Brain microvascular endothelial cell (primary cell): ENCODE data around the gene PTPRO.

Experiments used
- DNase-seq: peaks from one replicate; pipeline ENCODE4 v3.0.0-alpha.2; 2020
- H3K27ac ChIP-seq: fragments of 250-450 bp; sonication (Bioruptor Pico); 2 replicates; pipeline ENCODE4 v1.5.1; 2020; ENCODE audit warnings: mild to moderate bottlenecking, moderate library complexity
- H3K27me3 ChIP-seq: fragments of 250-450 bp; sonication (Bioruptor Pico); replicated peaks from 2 replicates; pipeline ENCODE4 v1.5.1; 2020; ENCODE audit warnings: mild to moderate bottlenecking
- H3K36me3 ChIP-seq: fragments of 250-450 bp; sonication (Bioruptor Pico); replicated peaks from 2 replicates; pipeline ENCODE4 v1.5.1; 2020; ENCODE audit warnings: mild to moderate bottlenecking
- H3K4me3 ChIP-seq: 2 replicates; pipeline ENCODE4 v1.5.1; 2011; ENCODE audit warnings: low read depth, mild to moderate bottlenecking, control low read depth, low read length, moderate library complexity
- in situ Hi-C: cut with HindIII; loops from 2 replicates; pipeline ENCODE4 v1.10.0; 2017; ENCODE audit warnings: low sequenced_read_pairs, low pct_ligation_motif_present
- TF ChIP-seq, protein P1 (sequence below): IDR thresholded peaks from 2 replicates; pipeline ENCODE4 v1.5.1; 2011; ENCODE audit warnings: low read depth, mild to moderate bottlenecking, moderate library complexity, low read length, control low read depth, inconsistent platforms; ENCODE audit errors: missing control alignments

Gene PTPRO

DNA sequence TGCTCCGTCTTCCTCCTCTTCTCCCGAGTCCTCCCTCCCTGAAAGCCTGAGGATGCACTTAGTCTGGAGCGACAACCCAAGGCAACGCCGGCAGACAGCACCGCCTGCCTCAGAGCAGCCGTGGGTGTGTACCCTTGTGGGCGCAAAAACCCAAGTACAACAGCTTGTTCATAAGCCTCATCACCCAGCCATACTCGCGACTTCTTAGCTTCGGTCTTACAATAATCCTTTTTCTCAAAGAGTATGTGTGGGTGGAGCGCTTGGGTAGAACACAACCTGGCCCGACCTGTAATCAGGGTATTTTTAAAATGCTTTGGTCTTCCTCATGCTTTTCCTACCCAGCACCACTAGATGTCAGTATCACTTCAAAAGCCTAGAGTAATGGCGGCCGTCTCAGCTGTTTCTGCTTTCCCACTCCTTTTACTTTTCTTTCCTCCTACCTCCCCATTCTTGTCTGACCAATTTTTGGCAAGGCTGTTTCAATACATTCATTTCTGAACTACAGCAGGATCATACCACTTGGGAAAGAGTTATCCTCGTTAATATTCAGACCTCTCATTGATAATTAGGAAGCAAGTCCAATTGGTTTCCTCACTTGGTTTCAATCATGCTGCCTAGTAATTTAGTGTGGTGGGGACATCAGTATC lies 268.0 kb downstream of the PTPRO start:
- no peaks in the 10 kb centered on the region for H3K36me3 ChIP-seq
- in situ Hi-C loops = no loop called here
- TF ChIP-seq, protein P1, sequence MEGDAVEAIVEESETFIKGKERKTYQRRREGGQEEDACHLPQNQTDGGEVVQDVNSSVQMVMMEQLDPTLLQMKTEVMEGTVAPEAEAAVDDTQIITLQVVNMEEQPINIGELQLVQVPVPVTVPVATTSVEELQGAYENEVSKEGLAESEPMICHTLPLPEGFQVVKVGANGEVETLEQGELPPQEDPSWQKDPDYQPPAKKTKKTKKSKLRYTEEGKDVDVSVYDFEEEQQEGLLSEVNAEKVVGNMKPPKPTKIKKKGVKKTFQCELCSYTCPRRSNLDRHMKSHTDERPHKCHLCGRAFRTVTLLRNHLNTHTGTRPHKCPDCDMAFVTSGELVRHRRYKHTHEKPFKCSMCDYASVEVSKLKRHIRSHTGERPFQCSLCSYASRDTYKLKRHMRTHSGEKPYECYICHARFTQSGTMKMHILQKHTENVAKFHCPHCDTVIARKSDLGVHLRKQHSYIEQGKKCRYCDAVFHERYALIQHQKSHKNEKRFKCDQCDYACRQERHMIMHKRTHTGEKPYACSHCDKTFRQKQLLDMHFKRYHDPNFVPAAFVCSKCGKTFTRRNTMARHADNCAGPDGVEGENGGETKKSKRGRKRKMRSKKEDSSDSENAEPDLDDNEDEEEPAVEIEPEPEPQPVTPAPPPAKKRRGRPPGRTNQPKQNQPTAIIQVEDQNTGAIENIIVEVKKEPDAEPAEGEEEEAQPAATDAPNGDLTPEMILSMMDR = peak; percentile 88
- DNase-seq = peak; percentile 67
- peak overlapping the region; percentile 57 for H3K4me3 ChIP-seq
- no peaks in the 10 kb centered on the region for H3K27me3 ChIP-seq
- peak overlapping the region; percentile 77 for H3K27ac ChIP-seq

DNA sequence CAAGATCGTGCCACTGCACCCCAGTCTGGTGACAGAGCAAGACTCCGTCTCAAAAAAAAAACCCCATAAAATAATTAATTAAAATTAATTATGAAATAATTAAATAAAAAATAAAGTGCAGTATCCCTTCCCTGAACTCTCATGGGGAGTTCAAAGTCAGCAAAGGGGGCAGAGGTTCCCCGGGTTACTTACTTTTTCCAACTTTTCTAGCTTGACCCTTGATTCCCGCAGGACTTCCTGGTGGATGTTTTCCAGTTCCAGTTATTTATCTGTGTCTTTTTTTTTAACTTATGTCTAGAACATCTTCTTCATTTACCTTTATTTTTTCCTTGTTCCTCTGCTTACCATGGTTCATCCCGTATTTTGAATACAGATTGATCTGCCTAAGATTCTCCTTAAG lies 269.5 kb downstream of the PTPRO start:
- in situ Hi-C loops = no loop called here
- no peaks in the 10 kb centered on the region for H3K36me3 ChIP-seq
- no peak overlapping the region for H3K4me3 ChIP-seq
- TF ChIP-seq, protein P1 = no peak
- DNase-seq = no peak
- no peaks in the 10 kb centered on the region for H3K27me3 ChIP-seq
- H3K27ac ChIP-seq = no peak overlapping the region

DNA sequence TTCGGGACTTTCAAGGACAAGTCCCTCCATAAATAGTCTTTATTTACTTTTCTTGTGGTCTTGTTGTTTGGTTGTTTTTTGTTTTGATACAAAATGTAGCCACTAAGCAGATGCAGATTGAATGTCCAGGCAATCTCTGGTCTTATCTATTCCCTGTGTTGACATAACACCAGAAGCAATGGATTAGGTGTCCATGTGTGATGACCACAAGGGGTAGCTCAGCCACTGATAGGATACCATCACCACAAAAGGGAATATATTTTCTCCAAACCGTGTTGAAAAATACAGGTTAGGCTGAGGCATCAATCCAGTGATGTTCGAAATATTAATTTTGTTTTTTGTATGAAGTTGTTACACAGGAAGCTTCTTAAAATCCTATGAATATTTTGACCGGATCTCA lies 270.6 kb downstream of the PTPRO start:
- TF ChIP-seq, protein P1 = peak; percentile 43
- in situ Hi-C loops = no loop called here
- H3K27ac ChIP-seq = no peak overlapping the region
- DNase-seq = no peak
- H3K4me3 ChIP-seq = no peak overlapping the region
- no peaks in the 10 kb centered on the region for H3K27me3 ChIP-seq
- no peaks in the 10 kb centered on the region for H3K36me3 ChIP-seq

DNA sequence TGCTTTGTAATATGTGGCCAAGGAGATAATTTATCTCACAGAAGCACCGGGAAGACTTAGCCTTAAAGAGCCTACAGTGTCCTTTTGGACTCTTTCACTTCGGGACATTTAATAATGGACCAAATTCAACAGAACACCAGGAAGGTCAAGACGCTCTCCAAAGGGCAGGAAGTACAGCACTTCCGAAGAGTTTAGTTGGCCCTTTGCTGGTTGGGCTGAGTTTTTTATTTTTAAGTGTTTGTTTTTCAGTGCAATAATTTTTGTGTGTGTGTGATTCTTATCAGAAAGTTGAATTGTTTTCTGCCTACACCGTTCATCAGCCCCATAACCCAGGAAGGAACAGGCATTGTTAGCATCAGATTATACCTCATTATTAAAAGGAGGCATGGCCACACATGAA lies 273.9 kb downstream of the PTPRO start:
- no peaks in the 10 kb centered on the region for H3K36me3 ChIP-seq
- H3K27me3 ChIP-seq = no peaks in the 10 kb centered on the region
- H3K4me3 ChIP-seq = no peak overlapping the region
- in situ Hi-C loops = no loop called here
- H3K27ac ChIP-seq = no peak overlapping the region
- DNase-seq = no peak
- TF ChIP-seq, protein P1 = no peak

DNA sequence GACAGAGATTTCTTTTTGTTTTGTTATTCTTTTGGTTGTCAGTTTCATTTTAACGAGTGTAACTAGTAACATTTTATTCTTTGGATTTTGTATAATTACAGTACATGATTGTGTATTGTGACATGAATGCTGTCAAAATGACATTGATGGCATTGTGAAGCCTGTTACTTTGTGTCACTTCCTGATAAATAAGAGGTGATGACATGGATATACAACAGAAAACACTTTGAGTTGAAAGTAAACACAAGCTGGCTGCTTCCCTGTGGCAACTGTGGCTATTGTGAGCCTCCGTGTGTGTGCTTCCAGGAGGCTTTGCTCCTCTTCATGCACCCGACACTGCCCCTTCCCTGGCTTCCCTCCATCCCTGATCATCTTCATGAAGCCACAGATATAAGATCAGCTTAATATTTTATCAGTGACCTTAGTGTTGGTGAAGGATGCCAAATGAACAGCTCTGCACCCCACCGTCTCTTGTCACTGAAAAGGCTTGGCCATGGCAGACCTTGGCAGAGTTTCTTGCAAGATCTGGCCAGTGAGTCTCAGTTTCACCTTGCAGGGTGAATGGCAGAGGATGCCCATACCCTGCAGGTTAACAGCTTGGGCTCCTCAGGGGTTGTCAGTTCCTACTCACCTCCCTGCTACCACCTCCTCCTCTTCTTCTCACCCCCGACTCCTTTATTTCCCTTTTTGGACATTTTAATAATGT lies 275.0 kb downstream of the PTPRO start:
- Histone ChIP-seq H3K36me3 (no peaks in the 10 kb centered on the region), H3K4me3 (no peak overlapping the region), H3K27ac (no peak overlapping the region), H3K27me3 (no peaks in the 10 kb centered on the region)
- no peak for DNase-seq
- in situ Hi-C loops = no loop called here
- TF ChIP-seq, protein P1 = no peak
